Stimulated activated CD4-positive, alpha-beta T cell treated with anti-CD3 and anti-CD28 coated beads, TNF-alpha, amount 100 ng/mL, for 48 hours (primary cell): ENCODE data around the gene MPRIP.

ENCODE experiments used
- DNase-seq, 3 donors: peaks; one replicate each; pipeline ENCODE4 v3.0.0-alpha.2; 2020; ENCODE audit warnings: low read depth in 3 of 3

The MPRIP gene

DNA sequence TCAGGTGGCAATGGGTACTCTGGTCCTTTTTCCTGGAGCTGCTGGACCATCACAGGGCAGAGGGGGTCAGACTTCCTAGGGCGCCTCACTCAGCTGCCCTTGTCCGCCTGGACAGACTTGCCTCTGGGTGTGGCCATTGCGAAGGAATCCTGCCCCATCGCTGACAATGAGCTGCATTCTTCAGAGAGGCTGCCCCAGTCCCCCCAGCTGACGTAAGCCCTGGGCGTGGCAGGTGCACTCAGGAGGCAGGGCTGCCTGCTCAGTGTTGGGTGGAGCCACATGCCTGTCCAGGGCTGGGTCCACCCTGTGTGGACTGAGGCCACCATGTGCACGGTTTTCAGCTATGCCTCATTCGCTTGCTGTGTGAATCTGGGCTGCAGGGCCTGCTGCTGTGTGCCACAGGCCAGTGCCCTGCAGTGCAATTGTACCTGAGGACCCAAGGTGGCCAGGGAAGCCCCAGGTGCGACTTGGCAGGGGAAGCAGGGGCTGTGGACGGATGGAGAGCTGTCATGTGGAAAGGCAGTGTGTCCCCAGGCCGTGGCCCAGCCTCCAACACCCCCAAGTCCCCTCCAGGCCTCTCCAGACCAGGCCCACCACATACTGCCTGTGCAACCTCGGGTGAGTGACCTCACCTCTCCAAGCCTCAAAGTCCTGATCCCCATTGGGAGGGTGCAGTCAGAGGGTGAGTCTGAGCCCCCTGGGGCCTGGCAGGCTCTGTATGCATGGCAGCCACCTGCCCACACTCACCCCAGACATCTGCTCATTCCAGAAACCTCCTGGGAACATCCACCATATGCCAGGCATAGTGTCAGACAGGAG, 14.0 kb upstream of the MPRIP start:
- no peak for DNase-seq

DNA sequence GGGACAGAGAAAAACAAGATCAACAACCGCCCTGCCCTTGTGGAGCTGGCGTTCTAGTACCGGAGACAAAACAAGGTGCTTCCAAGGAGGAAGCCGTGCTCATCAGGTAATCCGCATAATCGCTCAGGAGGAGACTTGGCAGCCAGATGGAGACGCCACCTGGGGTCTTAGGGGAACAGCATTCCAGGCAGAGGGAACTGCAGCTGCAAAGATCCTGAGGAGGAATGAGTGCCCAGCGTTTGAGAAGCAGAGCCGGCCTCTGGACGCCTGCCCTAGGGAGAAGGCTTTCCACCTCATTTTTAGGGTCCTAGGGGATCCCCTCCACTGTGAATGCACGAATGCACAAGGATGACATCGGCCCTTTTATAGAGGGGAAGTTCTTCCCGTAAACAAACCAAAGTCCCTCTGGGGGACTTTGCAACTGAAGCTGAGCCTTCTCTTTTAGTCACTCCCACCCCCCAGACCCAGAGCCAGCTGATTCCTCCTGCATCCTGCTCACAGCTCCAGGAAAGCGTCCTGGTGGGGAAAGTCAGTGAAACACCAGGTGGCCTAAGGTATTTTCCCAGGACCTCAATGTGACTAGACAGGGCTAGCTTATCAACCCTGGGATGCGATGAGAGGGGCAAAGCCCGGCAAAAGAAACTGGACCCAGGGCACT, 13.2 kb upstream of the MPRIP start:
- no peak for DNase-seq

DNA sequence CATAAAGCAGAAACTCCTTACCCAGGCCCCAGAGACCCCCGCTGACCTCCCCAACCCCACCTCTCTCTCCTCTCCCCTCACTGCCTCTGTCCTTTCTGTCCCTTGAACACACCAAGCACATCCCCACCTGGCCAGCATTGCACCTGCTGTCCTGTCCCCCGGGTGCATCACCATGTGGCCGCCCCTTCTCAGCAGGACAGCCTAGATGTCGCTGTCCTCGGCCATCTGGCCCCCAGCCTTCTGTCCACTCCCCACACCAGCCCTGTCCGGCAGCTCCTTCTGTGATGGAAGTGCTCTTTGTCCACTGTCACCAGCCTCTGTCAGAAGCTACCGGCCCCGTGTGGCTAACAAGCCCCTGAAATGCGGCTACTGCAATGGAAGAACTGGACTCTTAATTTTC, 12.3 kb upstream of the MPRIP start:
- no peak for DNase-seq

DNA sequence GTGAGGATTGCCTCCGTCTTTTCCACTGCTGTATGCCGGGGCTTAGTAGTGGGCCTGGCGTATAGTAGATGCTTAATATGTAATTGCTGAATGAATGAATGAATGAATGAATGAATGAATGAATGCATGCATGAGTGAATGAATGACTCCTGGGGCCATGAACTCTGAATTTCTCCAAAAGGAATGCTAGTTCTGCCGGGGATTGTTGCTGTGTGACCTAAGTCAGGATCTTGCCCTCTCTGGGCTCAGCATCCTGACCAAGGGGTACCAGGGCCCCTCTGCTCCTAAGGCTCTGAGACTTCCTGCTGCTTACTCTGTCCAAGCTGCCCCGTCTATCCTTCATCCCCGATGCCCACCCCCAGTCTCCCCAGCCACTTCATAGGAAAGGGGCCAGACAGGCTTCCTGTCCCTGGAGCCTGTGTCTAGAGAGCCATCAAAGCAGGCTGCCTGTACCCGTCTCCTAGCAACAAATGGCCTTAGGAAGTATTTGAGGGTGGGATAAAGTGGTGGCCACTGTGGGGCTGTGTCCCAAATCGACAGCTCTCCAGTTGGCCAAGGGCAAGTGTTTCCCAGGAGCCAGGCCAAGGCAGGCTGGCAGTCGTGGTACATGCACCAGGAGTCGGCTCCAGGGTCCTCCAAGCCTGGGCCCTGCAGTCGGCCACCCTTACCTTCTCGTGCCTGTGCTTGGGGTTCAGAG, 11.6 kb upstream of the MPRIP start:
- DNase-seq = no peak

DNA sequence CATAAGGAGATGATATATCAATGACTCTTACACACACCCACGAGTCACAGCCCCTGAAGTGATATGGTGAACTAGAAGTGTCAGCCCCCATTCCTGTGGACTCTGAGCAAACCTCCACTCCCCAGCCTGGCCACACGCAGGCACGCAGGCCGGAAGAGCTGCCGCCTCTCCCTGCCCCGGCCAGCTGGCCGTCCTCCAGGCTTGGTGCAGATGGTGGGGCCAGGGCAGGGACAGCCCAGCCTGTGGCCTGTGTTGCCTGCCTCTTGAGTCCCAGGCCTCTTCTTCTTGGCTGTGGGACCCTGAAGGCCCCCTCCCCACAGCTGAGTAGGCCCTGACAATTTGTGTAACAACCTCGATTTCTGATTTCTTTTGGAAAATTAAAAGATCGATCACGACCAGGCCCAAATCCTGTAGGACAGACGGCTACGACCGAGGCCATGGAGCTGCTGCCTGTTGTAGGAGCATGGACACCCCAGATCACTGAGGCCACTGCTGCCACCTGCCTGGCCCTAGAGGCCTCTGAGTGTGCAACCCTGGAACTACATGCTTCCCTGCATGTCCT, 10.0 kb upstream of the MPRIP start:
- DNase-seq = no peak

DNA sequence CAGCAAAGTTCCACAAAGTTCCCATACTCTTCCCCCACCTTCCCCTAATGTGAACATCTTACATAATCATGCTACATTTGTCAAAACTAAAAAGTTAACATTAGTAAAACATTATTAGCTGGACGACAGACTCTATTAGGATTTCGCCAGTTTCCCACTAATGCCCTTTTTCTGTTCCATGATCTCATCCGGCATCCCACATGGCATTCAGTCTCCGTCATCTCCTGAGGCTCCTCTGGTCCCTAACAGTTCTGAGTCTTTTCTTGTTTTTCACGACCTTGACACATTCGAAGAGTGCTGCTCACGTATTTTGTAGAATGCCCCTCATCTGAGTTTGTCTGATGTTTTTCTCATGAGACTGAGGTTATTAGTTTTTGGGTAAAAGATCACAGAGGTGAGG, 8.8 kb upstream of the MPRIP start:
- DNase-seq = no peak

DNA sequence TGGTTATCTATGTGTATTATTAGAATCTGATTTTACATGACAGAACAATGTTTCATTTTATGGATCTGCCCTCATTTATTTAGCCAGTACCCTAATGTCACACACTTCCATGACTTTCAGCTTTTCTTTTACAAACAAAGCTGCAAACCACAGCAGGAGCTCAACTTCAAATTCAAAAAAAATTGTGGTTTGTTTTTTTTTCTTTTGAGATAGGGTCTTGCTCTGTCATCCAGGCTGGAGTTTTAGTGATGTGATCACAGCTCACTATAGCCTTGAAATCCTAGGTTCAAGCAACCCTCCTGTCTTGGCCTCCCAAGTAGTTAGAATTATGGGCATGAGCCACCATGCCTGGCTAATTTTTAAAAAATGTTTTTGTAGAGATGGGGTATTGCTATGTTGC, 8.2 kb upstream of the MPRIP start:
- no peak for DNase-seq

DNA sequence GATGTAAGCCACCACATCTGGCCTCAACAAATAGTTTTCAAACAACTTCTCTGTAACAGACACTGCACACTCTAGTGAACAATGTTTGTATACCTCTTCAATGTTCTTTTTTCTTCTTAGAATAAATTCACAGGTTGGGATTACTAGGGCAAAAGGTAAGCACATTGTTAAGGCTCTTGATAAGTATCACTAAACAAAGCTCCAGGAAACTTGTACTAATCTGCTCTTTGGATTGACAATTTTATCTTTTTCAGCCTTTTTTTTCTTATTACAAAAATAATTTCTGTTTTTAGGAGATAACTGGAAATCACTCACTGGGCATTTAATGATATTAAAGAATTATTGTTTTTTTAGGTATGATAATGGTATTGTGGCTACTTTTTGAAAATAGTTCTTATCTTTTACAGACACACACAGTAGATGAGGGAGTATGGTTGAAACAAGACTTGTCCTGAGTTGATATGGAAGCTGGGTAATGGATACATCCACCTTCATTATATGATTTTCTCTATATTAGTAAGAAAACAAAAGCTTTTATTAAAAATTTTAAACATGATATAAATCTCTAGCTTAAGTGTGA, 7.7 kb upstream of the MPRIP start:
- DNase-seq = no peak

DNA sequence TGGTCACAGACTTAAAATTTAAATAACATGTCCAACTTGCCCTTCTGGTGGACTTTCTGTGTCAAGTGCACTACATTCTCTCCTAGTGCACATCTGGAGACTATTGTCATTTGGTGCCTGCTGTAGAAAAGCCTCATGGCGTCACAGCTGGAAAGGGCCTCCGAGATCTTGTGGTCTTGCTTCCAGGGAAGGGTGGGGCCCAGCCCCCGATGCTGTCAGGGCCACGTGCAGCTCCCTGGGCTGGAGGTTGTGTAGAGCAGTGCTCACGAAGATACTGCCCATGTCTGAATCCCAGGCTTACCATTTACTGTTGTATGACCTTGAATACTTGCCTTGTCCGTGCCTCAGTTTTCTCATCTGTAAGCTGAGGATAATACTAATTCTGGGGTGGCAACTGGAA, 6.8 kb upstream of the MPRIP start:
- no peak for DNase-seq

DNA sequence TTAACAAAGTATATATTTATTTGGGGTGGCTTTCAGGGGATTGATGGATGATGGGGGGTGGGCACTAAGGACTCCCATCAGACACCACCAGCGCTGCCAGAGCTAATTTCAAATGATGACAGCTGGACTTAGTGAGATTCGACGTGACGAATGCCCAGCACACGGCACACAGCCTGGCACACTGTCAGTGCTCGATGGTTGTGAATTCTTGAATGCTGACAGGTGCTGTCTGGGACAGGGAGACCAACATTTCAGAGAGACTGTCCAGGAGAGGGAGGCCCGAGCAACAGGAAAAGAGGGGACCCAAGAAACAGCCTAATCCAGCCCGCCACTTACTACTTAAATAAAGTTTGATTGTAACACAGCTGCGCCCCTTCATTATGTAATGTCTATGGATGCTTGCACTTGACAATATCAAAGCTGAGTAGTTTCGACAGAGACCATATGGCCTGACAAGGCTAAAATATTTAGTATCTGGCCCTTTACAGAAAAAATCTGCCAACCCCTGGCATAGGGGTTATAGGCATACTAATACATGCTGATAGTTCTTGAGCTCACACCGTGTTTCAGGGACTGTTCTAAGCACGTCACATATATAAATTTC, 6.2 kb upstream of the MPRIP start:
- no peak for DNase-seq

DNA sequence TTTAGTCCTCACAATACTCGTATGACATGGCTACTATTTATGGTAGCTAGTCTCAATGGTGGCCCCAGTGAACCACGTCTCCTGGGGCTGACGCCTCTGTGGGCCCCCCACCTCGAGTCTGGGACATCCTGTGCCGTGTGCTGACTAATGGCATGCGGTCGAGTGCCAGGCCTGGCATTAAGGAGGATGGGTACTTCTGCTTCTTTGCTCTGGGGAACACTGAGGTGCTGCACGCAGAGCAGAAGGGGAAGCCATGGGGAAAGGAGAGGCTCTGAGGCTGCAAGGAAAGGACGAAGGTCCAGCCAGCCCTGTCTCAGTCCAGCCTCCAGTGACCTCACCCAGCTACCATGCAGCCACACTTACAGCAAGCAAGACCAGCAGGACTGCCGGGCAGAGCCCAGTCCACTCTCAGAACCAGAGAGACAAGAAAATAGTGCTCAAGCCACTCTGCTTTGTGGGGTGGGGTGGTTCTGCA, 5.7 kb upstream of the MPRIP start:
- DNase-seq = no peak

DNA sequence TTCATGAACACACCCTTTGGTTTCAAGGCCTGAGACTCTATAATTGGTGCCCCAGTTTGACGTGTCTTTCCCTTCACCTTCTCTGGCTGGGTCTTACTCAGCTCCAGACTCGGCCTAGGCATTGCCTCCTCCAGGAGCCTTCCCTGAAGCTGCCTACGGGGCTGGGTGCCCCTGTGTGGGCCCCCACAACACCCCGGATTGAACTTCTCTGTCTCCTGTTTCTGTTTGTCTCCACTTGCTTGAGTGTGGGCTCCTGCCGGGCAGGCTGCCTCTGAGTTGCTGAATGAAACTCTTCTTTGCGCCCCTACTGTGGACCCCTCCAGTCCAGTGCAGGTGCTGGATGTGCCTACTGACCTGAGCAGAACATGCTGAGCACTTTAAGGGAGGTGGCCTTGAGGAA, 2.3 kb upstream of the MPRIP start:
- DNase-seq = no peak

DNA sequence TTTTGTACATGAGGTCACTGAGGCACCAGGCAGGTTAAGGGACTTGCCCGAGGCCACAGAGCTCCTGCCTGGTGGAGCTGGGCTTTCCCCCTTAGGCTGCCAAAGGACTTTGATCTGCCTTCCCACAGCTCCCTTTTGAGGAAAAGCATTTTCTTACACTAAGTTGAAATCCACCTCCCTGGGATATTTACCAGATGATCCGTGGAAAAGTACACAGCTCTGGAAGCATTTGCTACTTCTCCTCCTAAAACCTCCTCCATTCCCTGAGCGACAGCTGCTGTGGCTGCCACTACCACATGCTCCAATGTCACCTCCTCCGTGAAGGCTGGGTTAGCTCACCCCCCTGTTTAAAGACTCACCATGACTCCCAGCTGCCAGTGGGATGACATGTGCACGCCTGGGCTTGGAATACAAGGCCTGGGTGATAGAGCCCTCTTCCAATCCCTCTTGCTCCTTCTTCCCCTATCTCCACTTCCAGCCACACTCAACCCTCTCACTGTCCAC, 1.2 kb upstream of the MPRIP start:
- DNase-seq = no peak

DNA sequence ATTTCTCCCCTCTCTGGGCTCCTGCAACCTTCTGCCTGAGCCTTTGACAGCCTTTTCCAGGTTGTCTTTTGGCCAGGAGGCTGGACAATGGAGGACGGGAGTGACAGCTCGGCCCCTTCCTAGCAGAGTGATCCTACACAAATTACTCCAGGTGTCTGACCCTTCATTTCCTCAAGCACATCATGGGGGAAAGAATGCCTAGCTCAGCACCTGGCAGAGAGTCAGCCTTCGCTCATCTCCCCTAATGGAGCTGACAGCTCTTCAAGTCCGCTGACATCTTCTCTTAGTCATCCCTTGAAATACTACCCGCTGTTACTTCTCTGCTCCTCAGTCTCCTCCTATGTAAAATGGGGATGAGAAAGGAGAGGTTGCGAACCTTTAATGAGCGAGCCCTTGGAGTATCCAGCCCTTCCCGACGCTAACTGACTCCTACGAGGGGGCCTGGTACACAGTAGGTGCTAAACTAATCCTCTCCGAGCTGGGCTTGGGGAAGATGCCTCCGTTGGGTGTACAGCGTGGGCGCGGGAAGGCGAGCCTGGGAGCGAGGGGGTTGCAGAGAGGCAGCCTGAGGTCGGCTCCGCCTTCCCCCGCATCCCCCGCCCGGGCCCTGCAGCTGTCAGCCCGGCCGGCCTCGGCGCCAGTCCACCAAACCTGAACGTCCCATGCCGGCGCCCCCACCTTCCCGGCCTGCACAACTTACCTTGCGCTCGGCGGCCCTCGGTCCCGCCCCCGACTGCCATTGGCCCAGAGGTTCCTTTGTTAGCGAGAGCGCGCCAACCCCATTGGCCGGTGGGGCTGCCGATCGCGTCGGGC, 480 bp upstream of the MPRIP start:
- DNase-seq = peak; percentile 91 to 95 (median 95)

DNA sequence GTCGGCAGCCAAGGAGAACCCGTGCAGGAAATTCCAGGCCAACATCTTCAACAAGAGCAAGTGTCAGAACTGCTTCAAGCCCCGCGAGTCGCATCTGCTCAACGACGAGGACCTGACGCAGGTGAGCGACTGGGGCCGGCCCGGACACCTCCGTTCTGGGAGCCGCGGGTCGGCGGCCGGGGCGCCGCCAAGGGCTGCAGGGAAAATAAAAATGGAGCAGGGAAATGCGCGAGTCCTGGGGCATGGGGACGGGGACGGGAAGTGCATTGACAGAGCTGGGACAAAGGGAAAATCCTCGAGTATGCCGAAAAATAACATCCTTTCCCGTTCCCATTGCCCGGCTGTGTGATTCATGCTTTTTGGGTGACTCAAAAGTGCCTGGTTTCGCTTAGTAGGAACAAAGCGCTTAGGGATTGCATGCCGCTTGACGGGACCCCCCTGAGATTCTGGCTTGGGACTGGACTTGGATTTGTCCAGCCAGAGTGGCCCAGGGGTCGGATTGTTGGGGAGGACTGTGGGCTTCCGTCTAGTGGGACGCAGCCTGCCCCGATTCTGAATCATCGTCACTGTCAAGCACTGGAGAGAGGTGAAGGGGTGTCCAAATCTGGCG, 699 bp downstream of the MPRIP start:
- no peak for DNase-seq

DNA sequence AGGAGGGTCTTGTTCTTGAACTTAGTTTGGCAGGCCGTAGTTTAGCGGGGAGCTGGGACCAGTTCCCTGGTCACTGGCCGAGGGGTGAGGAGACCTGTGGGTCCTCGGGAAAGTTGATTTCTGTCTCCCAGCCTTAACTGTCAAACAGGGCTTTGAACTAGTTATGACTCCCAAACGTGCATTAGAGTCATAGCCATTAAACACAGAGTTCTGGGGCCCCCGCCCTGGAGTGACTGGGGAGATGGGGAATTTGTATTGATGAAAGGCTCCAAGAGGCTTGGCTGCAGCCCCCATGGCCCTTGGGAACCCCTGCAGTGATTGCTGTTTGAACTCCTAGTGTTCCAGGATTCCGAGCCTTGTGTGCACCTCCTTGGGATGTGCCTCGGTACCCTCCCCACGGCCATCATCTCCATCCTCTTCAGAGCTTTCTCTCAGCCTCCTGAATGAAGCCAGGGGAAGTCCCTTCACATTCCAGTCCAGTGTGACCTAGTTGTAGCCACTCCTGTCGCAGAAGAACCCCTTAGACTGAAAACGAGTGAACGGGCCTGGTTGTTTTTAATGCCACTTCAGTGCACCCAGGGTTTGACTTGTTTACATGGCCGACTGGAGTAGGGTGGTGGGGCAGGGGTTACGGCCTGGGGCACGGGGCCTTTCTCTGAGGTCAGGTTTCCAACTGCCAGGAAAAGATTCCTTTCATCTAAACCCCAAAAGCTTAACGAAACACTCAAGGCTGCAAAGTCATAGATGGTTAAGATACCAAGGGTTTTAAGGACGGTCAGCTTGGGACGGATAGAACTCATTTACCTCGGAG, 1.4 kb downstream of the MPRIP start:
- no peak for DNase-seq

DNA sequence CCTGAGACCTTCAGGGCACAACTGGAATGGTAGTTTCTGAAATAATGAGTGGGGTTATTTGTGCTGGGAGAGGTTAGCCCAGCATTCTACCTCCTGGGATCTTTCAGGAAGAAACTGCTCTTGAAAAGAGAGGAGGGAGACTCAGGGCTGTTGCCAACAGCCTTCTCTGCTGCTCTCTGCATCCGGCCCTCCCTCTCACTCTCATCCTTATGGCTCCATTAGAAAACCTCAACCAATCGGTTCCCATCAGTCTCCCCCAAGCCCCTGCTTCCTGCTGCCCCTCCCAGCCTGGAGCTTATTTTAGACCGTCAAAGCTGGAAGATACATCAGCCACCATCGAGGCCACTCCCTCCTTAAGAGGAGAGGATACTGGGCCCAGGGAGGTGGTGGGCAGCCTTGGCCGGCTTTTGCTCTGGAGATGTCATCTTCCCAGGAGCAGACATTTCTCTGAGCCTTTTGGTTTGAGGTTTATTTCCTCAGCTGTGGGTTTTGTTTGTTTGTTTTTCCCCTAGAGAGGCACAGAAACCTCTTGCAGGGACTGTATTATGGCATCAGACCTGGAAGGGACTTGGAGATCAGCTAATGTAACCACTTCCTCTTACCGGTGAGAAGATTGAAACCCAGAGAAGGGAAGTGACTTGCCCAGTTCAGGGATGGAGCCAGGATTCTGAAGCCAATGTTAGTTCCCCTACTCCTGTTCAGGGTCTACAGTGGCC, 2.7 kb downstream of the MPRIP start:
- no peak for DNase-seq

DNA sequence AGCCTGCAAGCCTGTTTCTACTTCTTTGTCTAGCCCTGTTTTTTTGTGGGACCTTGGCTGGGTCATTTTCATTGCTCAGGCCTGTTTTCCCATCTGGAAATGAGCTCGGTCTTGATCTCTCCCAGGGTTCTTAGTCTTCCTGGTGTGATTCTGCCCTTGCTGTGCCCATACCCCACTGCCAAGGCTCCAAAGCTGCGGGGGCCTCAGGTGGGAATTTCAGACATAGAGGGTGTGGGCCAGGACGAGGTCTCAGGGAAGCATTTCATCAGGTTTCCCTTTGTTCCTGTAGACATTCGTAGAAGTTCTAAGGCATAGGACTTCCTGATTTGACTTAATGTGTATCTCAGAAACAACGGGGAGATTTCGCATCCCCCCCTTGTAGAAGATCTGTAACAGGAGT, 5.8 kb downstream of the MPRIP start:
- DNase-seq = no peak
